ENCODE data around the gene NPC1. TPM values are rescaled to one million over a fixed set of nuclear protein-coding genes. Genes with fewer than 3 reads are reported as not detected.

The NPC1 gene
- total RNA-seq, 1 experiment from 2014 or later: 38.3 TPM

- H3K27ac Mint-ChIP-seq: no peak overlapping the region
- H3K27me3 Mint-ChIP-seq (ENCODE audit: low read depth): no peaks in the 10 kb centered on the region
- no peak for TF ChIP-seq SP1 (CRISPR knock-in tag; conservative IDR thresholded peaks at IDR 0.05)
- TF ChIP-seq ARID4B (CRISPR knock-in tag; IDR thresholded peaks at IDR 0.05; ENCODE audit: borderline replicate concordance): no peak
- no peak for TF ChIP-seq USF1 (CRISPR knock-in tag; IDR thresholded peaks at IDR 0.05)
- TF ChIP-seq ZBTB43 (CRISPR knock-in tag; IDR thresholded peaks at IDR 0.05): no peak
- TF ChIP-seq USF2 (CRISPR knock-in tag; IDR thresholded peaks at IDR 0.05): no peak
- no peak for TF ChIP-seq NR2C2 (CRISPR knock-in tag; IDR thresholded peaks at IDR 0.05)
- ATAC-seq (no peak), DNase-seq (ENCODE audit: low spot score) (no peak)
- no peak overlapping the region for H3K4me3 Mint-ChIP-seq
- ChIA-PET CTCF (interaction anchor here (1.1 kb wide), 1 partner anchor 23 kb away, joined by 3 read pairs; no protein-coding TSS in a partner anchor), POLR2A (no interaction called here)
- H3K4me1 Mint-ChIP-seq: no peaks in the 10 kb centered on the region
- no peaks in the 10 kb centered on the region for H3K9me3 Mint-ChIP-seq
- peaks cover 58% of the 10 kb centered on the region for H3K36me3 Mint-ChIP-seq
Measured at GRCh38 chr18:23521271-23521670, 65.0 kb downstream of the NPC1 start.

- TF ChIP-seq NR3C1 (CRISPR knock-in tag; conservative IDR thresholded peaks at IDR 0.05; ENCODE audit: low read depth) (no peak), ERG (CRISPR knock-in tag; IDR thresholded peaks at IDR 0.05) (no peak), PREB (CRISPR knock-in tag; IDR thresholded peaks at IDR 0.05; ENCODE audit: borderline replicate concordance) (no peak), PRDM15 (CRISPR knock-in tag; IDR thresholded peaks at IDR 0.05) (no peak), ZNF317 (CRISPR knock-in tag; IDR thresholded peaks at IDR 0.05; ENCODE audit: borderline replicate concordance, low read depth) (no peak), ZNF138 (CRISPR knock-in tag; conservative IDR thresholded peaks at IDR 0.05) (no peak), CDX4 (CRISPR knock-in tag; IDR thresholded peaks at IDR 0.05; ENCODE audit: borderline replicate concordance) (no peak), RELA (CRISPR knock-in tag; IDR thresholded peaks at IDR 0.05; ENCODE audit: borderline replicate concordance) (no peak), ATF2 (CRISPR knock-in tag; IDR thresholded peaks at IDR 0.05; ENCODE audit: borderline replicate concordance, low read depth) (no peak)
- ATAC-seq: no peak
- no peaks in the 10 kb centered on the region for H3K9me3 Mint-ChIP-seq
- no peaks in the 10 kb centered on the region for H3K27me3 Mint-ChIP-seq (ENCODE audit: low read depth)
- ChIA-PET CTCF (interaction anchor here (0.8 to 0.9 kb wide), 2 partner anchors 12 to 21 kb away, joined by 3 read pairs; no protein-coding TSS in a partner anchor), POLR2A (no interaction called here)
- DNase-seq (ENCODE audit: low spot score): no peak
- peaks cover 58% of the 10 kb centered on the region for H3K36me3 Mint-ChIP-seq
- no peak overlapping the region for H3K4me3 Mint-ChIP-seq
- H3K27ac Mint-ChIP-seq: no peak overlapping the region
- H3K4me1 Mint-ChIP-seq: no peaks in the 10 kb centered on the region
Measured at GRCh38 chr18:23519734-23520133, 66.6 kb downstream of the NPC1 start.
